HG03565 (cell line): ENCODE measurements around the gene SYPL2.
A peak's percentile ranks its signal among the peaks of the same experiment; 100 is the strongest.
"Not testable (repeated sequence)": the region's sequence is repeated elsewhere in the genome, so short reads cannot be mapped to it uniquely, and the experiment has no call there.

ENCODE experiments used
- ATAC-seq: cut with Tn5 transposase; IDR thresholded peaks from one replicate; pipeline ENCODE4 v1.9.1; 2021; ENCODE audit warnings: mild to moderate bottlenecking, moderate library complexity; ENCODE audit not compliant: unreplicated experiment

Gene SYPL2

GRCh38 chr1:109470245-109470644, 3.9 kb downstream of the SYPL2 start:
- ATAC-seq = no peak

GRCh38 chr1:109472779-109473178, 6.4 kb downstream of the SYPL2 start:
- ATAC-seq = no peak

- not testable (repeated sequence) for ATAC-seq
These were observed 7.1 kb downstream of the SYPL2 start for GRCh38 chr1:109473284-109474057.

- ATAC-seq = no peak
These were observed 8.4 kb downstream of the SYPL2 start for GRCh38 chr1:109474697-109475096.

GRCh38 chr1:109475261-109475660, 8.9 kb downstream of the SYPL2 start:
- ATAC-seq = no peak

- no peak for ATAC-seq
These were observed 10.5 kb downstream of the SYPL2 start for GRCh38 chr1:109476825-109477224.

GRCh38 chr1:109477821-109478220, 11.5 kb downstream of the SYPL2 start:
- ATAC-seq = no peak

- no peak for ATAC-seq
These were observed 12.5 kb downstream of the SYPL2 start for GRCh38 chr1:109478806-109479205.

GRCh38 chr1:109479311-109479710, 13.0 kb downstream of the SYPL2 start:
- ATAC-seq = no peak

- no peak for ATAC-seq
These were observed 13.6 kb downstream of the SYPL2 start for GRCh38 chr1:109479901-109480300.

GRCh38 chr1:109481646-109482045, 15.3 kb downstream of the SYPL2 start:
- ATAC-seq = no peak

- ATAC-seq = no peak
These were observed 15.9 kb downstream of the SYPL2 start for GRCh38 chr1:109482242-109482641.

- ATAC-seq = peak; percentile 4
These were observed 16.7 kb downstream of the SYPL2 start for GRCh38 chr1:109482791-109483671.

- peak; percentile 70 for ATAC-seq
These were observed 17.5 kb downstream of the SYPL2 start, which contains the start of gene ATXN7L2 for GRCh38 chr1:109483672-109484518. Gene ATXN7L2 (plus strand): TSS chr1:109483905. CDS start chr1:109483954, 49 bp downstream.

- no peak for ATAC-seq
These were observed 18.2 kb downstream of the SYPL2 start for GRCh38 chr1:109484519-109484975.

GRCh38 chr1:109485001-109485400, 18.7 kb downstream of the SYPL2 start:
- ATAC-seq = no peak

GRCh38 chr1:109487261-109487660, 20.9 kb downstream of the SYPL2 start:
- no peak for ATAC-seq

GRCh38 chr1:109488201-109488600, 21.9 kb downstream of the SYPL2 start:
- ATAC-seq = no peak

- no peak for ATAC-seq
These were observed 22.4 kb downstream of the SYPL2 start for GRCh38 chr1:109488696-109489095.

GRCh38 chr1:109490029-109490933, 23.9 kb downstream of the SYPL2 start:
- peak; percentile 35 for ATAC-seq
